Measurements from ENCODE around the gene WFDC1.

Gene WFDC1

GRCh38 chr16:84312783-84313382 is 18.2 kb downstream of the WFDC1 start:
- ChIA-PET CTCF (interaction anchor here (0.6 to 0.9 kb wide), 3 partner anchors 19 to 402 kb away, joined by 3 read pairs; no protein-coding TSS in a partner anchor), POLR2A (ENCODE audit: low non-redundant PET) (no interaction called here)
- no peak overlapping the region for H3K27ac ChIP-seq
- DNase-seq (ENCODE audit: low spot score) = no peak
- no peak for TF ChIP-seq CTCF (conservative IDR thresholded peaks at IDR 0.05; ENCODE audit: low read depth)

GRCh38 chr16:84313921-84314320 is 19.2 kb downstream of the WFDC1 start:
- ChIA-PET CTCF (no interaction called here), POLR2A (ENCODE audit: low non-redundant PET) (no interaction called here)
- DNase-seq (ENCODE audit: low spot score) = no peak
- H3K27ac ChIP-seq = no peak overlapping the region
- TF ChIP-seq CTCF (conservative IDR thresholded peaks at IDR 0.05; ENCODE audit: low read depth) = no peak

GRCh38 chr16:84314373-84314772 is 19.7 kb downstream of the WFDC1 start:
- no peak for DNase-seq (ENCODE audit: low spot score)
- no peak for TF ChIP-seq CTCF (conservative IDR thresholded peaks at IDR 0.05; ENCODE audit: low read depth)
- no peak overlapping the region for H3K27ac ChIP-seq
- ChIA-PET CTCF (no interaction called here), POLR2A (ENCODE audit: low non-redundant PET) (no interaction called here)

GRCh38 chr16:84314814-84315213 is 20.1 kb downstream of the WFDC1 start:
- no peak for TF ChIP-seq CTCF (conservative IDR thresholded peaks at IDR 0.05; ENCODE audit: low read depth)
- ChIA-PET CTCF (no interaction called here), POLR2A (ENCODE audit: low non-redundant PET) (no interaction called here)
- no peak for DNase-seq (ENCODE audit: low spot score)
- H3K27ac ChIP-seq = no peak overlapping the region

- no peak for TF ChIP-seq CTCF (conservative IDR thresholded peaks at IDR 0.05; ENCODE audit: low read depth)
- ChIA-PET POLR2A (ENCODE audit: low non-redundant PET) (no interaction called here), CTCF (no interaction called here)
- no peak for DNase-seq (ENCODE audit: low spot score)
- no peak overlapping the region for H3K27ac ChIP-seq
Measured at GRCh38 chr16:84315422-84315821, 20.7 kb downstream of the WFDC1 start.

- ChIA-PET POLR2A (ENCODE audit: low non-redundant PET) (no interaction called here), CTCF (no interaction called here)
- no peak for DNase-seq (ENCODE audit: low spot score)
- H3K27ac ChIP-seq = no peak overlapping the region
- TF ChIP-seq CTCF (conservative IDR thresholded peaks at IDR 0.05; ENCODE audit: low read depth) = no peak
Measured at GRCh38 chr16:84318091-84318975, 23.7 kb downstream of the WFDC1 start.
